ENCODE measurements around the gene KLF18. TPM values are rescaled to one million over a fixed set of nuclear protein-coding genes. Genes with fewer than 3 reads are reported as not detected.

The KLF18 gene
- total and polyA plus RNA-seq, 4 donors, result not detected

GRCh38 chr1:44138239-44138638, 3.2 kb downstream of the KLF18 start:
- H3K9me3 ChIP-seq (ENCODE audit: control insufficient read depth in 4 of 4, insufficient read depth in 3 of 4, low read length in 3 of 4), result no peaks in the 10 kb centered on the region
- H3K4me1 ChIP-seq (ENCODE audit: control insufficient read depth in 5 of 5, insufficient read depth in 5 of 5, low read length in 5 of 5), result no peaks in the 10 kb centered on the region
- H3K27me3 ChIP-seq (ENCODE audit: control insufficient read depth in 3 of 3, insufficient read depth in 3 of 3, low read length in 2 of 3), result no peaks in the 10 kb centered on the region
- ATAC-seq (ENCODE audit: insufficient read depth, low FRiP score), result no peak
- 86 to 91% methylated on average over 3 of the region's 3 CpGs for WGBS, 2 donors
- no peak overlapping the region for H3K27ac ChIP-seq (ENCODE audit: low read depth in 1 of 2, low read length in 1 of 2)
- H3K9ac ChIP-seq (ENCODE audit: insufficient read depth in 1 of 2, low read length in 2 of 2), result no peak overlapping the region
- TF ChIP-seq CTCF (IDR thresholded peaks at IDR 0.05; ENCODE audit: control extremely low read depth, extremely low read depth), result no peak
- no peaks in the 10 kb centered on the region for H3K36me3 ChIP-seq (ENCODE audit: control insufficient read depth in 4 of 4, insufficient read depth in 4 of 4, low read length in 4 of 4)
- no peak for DNase-seq
- H3K4me3 ChIP-seq, result no peak overlapping the region

- 92 to 93% methylated on average over 2 of the region's 2 CpGs for WGBS, 2 donors
Observed at GRCh38 chr1:44135886-44136285, 5.5 kb downstream of the KLF18 start.

GRCh38 chr1:44134071-44134920, 7.1 kb downstream of the KLF18 start:
- ATAC-seq (ENCODE audit: insufficient read depth, low FRiP score), result no peak
- no peaks in the 10 kb centered on the region for H3K36me3 ChIP-seq (ENCODE audit: control insufficient read depth in 4 of 4, insufficient read depth in 4 of 4, low read length in 4 of 4)
- no peak overlapping the region for H3K27ac ChIP-seq (ENCODE audit: low read depth in 1 of 2, low read length in 1 of 2)
- WGBS, 2 donors, result 89 to 92% methylated on average over 19 of the region's 19 CpGs
- H3K4me3 ChIP-seq, result no peak overlapping the region
- H3K9me3 ChIP-seq (ENCODE audit: control insufficient read depth in 4 of 4, insufficient read depth in 3 of 4, low read length in 3 of 4), result no peaks in the 10 kb centered on the region
- H3K9ac ChIP-seq (ENCODE audit: insufficient read depth in 1 of 2, low read length in 2 of 2), result no peak overlapping the region
- DNase-seq, result no peak
- H3K27me3 ChIP-seq (ENCODE audit: control insufficient read depth in 3 of 3, insufficient read depth in 3 of 3, low read length in 2 of 3), result no peaks in the 10 kb centered on the region
- TF ChIP-seq CTCF (IDR thresholded peaks at IDR 0.05; ENCODE audit: control extremely low read depth, extremely low read depth), result no peak
- no peaks in the 10 kb centered on the region for H3K4me1 ChIP-seq (ENCODE audit: control insufficient read depth in 5 of 5, insufficient read depth in 5 of 5, low read length in 5 of 5)

More at GRCh38 chr1:44135886-44136285, 5.5 kb downstream of the KLF18 start:
- Histone ChIP-seq H3K9me3 (ENCODE audit: control insufficient read depth in 4 of 4, insufficient read depth in 3 of 4, low read length in 3 of 4) (no peaks in the 10 kb centered on the region), H3K27me3 (ENCODE audit: control insufficient read depth in 3 of 3, insufficient read depth in 3 of 3, low read length in 2 of 3) (no peaks in the 10 kb centered on the region), H3K36me3 (ENCODE audit: control insufficient read depth in 4 of 4, insufficient read depth in 4 of 4, low read length in 4 of 4) (no peaks in the 10 kb centered on the region), H3K4me3 (no peak overlapping the region), H3K4me1 (ENCODE audit: control insufficient read depth in 5 of 5, insufficient read depth in 5 of 5, low read length in 5 of 5) (no peaks in the 10 kb centered on the region), H3K9ac (ENCODE audit: insufficient read depth in 1 of 2, low read length in 2 of 2) (no peak overlapping the region), H3K27ac (ENCODE audit: low read depth in 1 of 2, low read length in 1 of 2) (no peak overlapping the region)
- no peak for TF ChIP-seq CTCF (IDR thresholded peaks at IDR 0.05; ENCODE audit: control extremely low read depth, extremely low read depth)
- DNase-seq (no peak), ATAC-seq (ENCODE audit: insufficient read depth, low FRiP score) (no peak)
